ENCODE data around the gene GPATCH3.
"Not testable (repeated sequence)": the region's sequence is repeated elsewhere in the genome, so short reads cannot be mapped to it uniquely, and the experiment has no call there.

GPATCH3 gene

GRCh38 chr1:26889551-26890466, 10.5 kb downstream of the GPATCH3 start, which contains the start of gene GPN2:
Gene GPN2, minus strand, starts transcription at chr1:26890283. Its CDS starts 187 bp downstream, at chr1:26890096.
- Histone ChIP-seq H3K4me1 (ENCODE audit: control insufficient read depth, insufficient read depth, low read length) (peaks cover 4% of the 10 kb centered on the region; the same call in 1 of the 2 replicates), H3K9ac (ENCODE audit: low read depth, low read length) (peak within 1 kb of the TSS; percentile 87), H3K4me3 (ENCODE audit: low read depth, low read length) (peak within 1 kb of the TSS; percentile 87), H3K27ac (ENCODE audit: low read depth, low read length) (peak within 1 kb of the TSS; percentile 80), H3K36me3 (ENCODE audit: control insufficient read depth, insufficient read depth, low read length) (peaks cover 50% of the 10 kb centered on the region), H3K9me3 (ENCODE audit: control insufficient read depth, insufficient read depth, low read length) (no peaks in the 10 kb centered on the region), H3K27me3 (ENCODE audit: control insufficient read depth, insufficient read depth, low read length) (no peaks in the 10 kb centered on the region)

- H3K27me3 ChIP-seq (ENCODE audit: control insufficient read depth, insufficient read depth, low read length) = no peaks in the 10 kb centered on the region
- H3K4me3 ChIP-seq (ENCODE audit: low read depth, low read length) = no peak overlapping the region
- no peak overlapping the region for H3K9ac ChIP-seq (ENCODE audit: low read depth, low read length)
- H3K4me1 ChIP-seq (ENCODE audit: control insufficient read depth, insufficient read depth, low read length) = peaks cover 4% of the 10 kb centered on the region; the same call in 1 of the 2 replicates
- no peak overlapping the region for H3K27ac ChIP-seq (ENCODE audit: low read depth, low read length)
- H3K36me3 ChIP-seq (ENCODE audit: control insufficient read depth, insufficient read depth, low read length) = peaks cover 55% of the 10 kb centered on the region
- no peaks in the 10 kb centered on the region for H3K9me3 ChIP-seq (ENCODE audit: control insufficient read depth, insufficient read depth, low read length)
Measured at GRCh38 chr1:26888231-26888630, 12.0 kb downstream of the GPATCH3 start.

GRCh38 chr1:26887125-26887524, 13.1 kb downstream of the GPATCH3 start:
- Histone ChIP-seq H3K27me3 (ENCODE audit: control insufficient read depth, insufficient read depth, low read length) (no peaks in the 10 kb centered on the region), H3K4me3 (ENCODE audit: low read depth, low read length) (no peak overlapping the region), H3K9ac (ENCODE audit: low read depth, low read length) (no peak overlapping the region), H3K4me1 (ENCODE audit: control insufficient read depth, insufficient read depth, low read length) (peaks cover 4% of the 10 kb centered on the region; the same call in 1 of the 2 replicates), H3K36me3 (ENCODE audit: control insufficient read depth, insufficient read depth, low read length) (peaks cover 55% of the 10 kb centered on the region), H3K27ac (ENCODE audit: low read depth, low read length) (no peak overlapping the region), H3K9me3 (ENCODE audit: control insufficient read depth, insufficient read depth, low read length) (no peaks in the 10 kb centered on the region)

GRCh38 chr1:26882696-26883463, 17.4 kb downstream of the GPATCH3 start:
- peaks cover 76% of the 10 kb centered on the region for H3K36me3 ChIP-seq (ENCODE audit: control insufficient read depth, insufficient read depth, low read length)
- no peak overlapping the region for H3K4me3 ChIP-seq (ENCODE audit: low read depth, low read length)
- H3K9ac ChIP-seq (ENCODE audit: low read depth, low read length) = no peak overlapping the region
- no peaks in the 10 kb centered on the region for H3K4me1 ChIP-seq (ENCODE audit: control insufficient read depth, insufficient read depth, low read length)
- no peak overlapping the region for H3K27ac ChIP-seq (ENCODE audit: low read depth, low read length)
- no peaks in the 10 kb centered on the region for H3K9me3 ChIP-seq (ENCODE audit: control insufficient read depth, insufficient read depth, low read length)
- H3K27me3 ChIP-seq (ENCODE audit: control insufficient read depth, insufficient read depth, low read length) = no peaks in the 10 kb centered on the region

- H3K36me3 ChIP-seq (ENCODE audit: control insufficient read depth, insufficient read depth, low read length) = peaks cover 80% of the 10 kb centered on the region
- not testable (repeated sequence) for H3K9ac ChIP-seq (ENCODE audit: low read depth, low read length); H3K27me3 ChIP-seq (ENCODE audit: control insufficient read depth, insufficient read depth, low read length); H3K4me1 ChIP-seq (ENCODE audit: control insufficient read depth, insufficient read depth, low read length); H3K4me3 ChIP-seq (ENCODE audit: low read depth, low read length); H3K9me3 ChIP-seq (ENCODE audit: control insufficient read depth, insufficient read depth, low read length); H3K27ac ChIP-seq (ENCODE audit: low read depth, low read length)
Measured at GRCh38 chr1:26881611-26882010, 18.7 kb downstream of the GPATCH3 start.

GRCh38 chr1:26879793-26880192, 20.5 kb downstream of the GPATCH3 start:
- Histone ChIP-seq H3K36me3 (ENCODE audit: control insufficient read depth, insufficient read depth, low read length) (peaks cover 65% of the 10 kb centered on the region), H3K27me3 (ENCODE audit: control insufficient read depth, insufficient read depth, low read length) (no peaks in the 10 kb centered on the region), H3K4me3 (ENCODE audit: low read depth, low read length) (no peak overlapping the region), H3K9ac (ENCODE audit: low read depth, low read length) (no peak overlapping the region), H3K4me1 (ENCODE audit: control insufficient read depth, insufficient read depth, low read length) (no peaks in the 10 kb centered on the region), H3K9me3 (ENCODE audit: control insufficient read depth, insufficient read depth, low read length) (no peaks in the 10 kb centered on the region), H3K27ac (ENCODE audit: low read depth, low read length) (no peak overlapping the region)

GRCh38 chr1:26877326-26877725, 22.9 kb downstream of the GPATCH3 start:
- Histone ChIP-seq H3K9ac (ENCODE audit: low read depth, low read length) (no peak overlapping the region), H3K27me3 (ENCODE audit: control insufficient read depth, insufficient read depth, low read length) (no peaks in the 10 kb centered on the region), H3K9me3 (ENCODE audit: control insufficient read depth, insufficient read depth, low read length) (no peaks in the 10 kb centered on the region), H3K4me3 (ENCODE audit: low read depth, low read length) (no peak overlapping the region), H3K27ac (ENCODE audit: low read depth, low read length) (no peak overlapping the region), H3K36me3 (ENCODE audit: control insufficient read depth, insufficient read depth, low read length) (peaks cover 41% of the 10 kb centered on the region), H3K4me1 (ENCODE audit: control insufficient read depth, insufficient read depth, low read length) (no peaks in the 10 kb centered on the region)

GRCh38 chr1:26874896-26875295, 25.4 kb downstream of the GPATCH3 start:
- Histone ChIP-seq H3K27me3 (ENCODE audit: control insufficient read depth, insufficient read depth, low read length) (no peaks in the 10 kb centered on the region), H3K27ac (ENCODE audit: low read depth, low read length) (peak overlapping the region; percentile 37), H3K9ac (ENCODE audit: low read depth, low read length) (no peak overlapping the region), H3K9me3 (ENCODE audit: control insufficient read depth, insufficient read depth, low read length) (no peaks in the 10 kb centered on the region), H3K4me3 (ENCODE audit: low read depth, low read length) (no peak overlapping the region), H3K36me3 (ENCODE audit: control insufficient read depth, insufficient read depth, low read length) (peaks cover 18% of the 10 kb centered on the region), H3K4me1 (ENCODE audit: control insufficient read depth, insufficient read depth, low read length) (no peaks in the 10 kb centered on the region)

- not testable (repeated sequence) for H3K4me1 ChIP-seq (ENCODE audit: control insufficient read depth, insufficient read depth, low read length); H3K36me3 ChIP-seq (ENCODE audit: control insufficient read depth, insufficient read depth, low read length); H3K4me3 ChIP-seq (ENCODE audit: low read depth, low read length); H3K9me3 ChIP-seq (ENCODE audit: control insufficient read depth, insufficient read depth, low read length); H3K9ac ChIP-seq (ENCODE audit: low read depth, low read length); H3K27me3 ChIP-seq (ENCODE audit: control insufficient read depth, insufficient read depth, low read length); H3K27ac ChIP-seq (ENCODE audit: low read depth, low read length)
Measured at GRCh38 chr1:26873097-26873496, 27.2 kb downstream of the GPATCH3 start.

GRCh38 chr1:26864610-26865480, 35.4 kb downstream of the GPATCH3 start:
- Histone ChIP-seq H3K4me1 (ENCODE audit: control insufficient read depth, insufficient read depth, low read length) (peaks cover 3% of the 10 kb centered on the region), H3K27me3 (ENCODE audit: control insufficient read depth, insufficient read depth, low read length) (peaks cover 11% of the 10 kb centered on the region), H3K9me3 (ENCODE audit: control insufficient read depth, insufficient read depth, low read length) (no peaks in the 10 kb centered on the region), H3K9ac (ENCODE audit: low read depth, low read length) (peak overlapping the region; percentile 79), H3K4me3 (ENCODE audit: low read depth, low read length) (peak overlapping the region; percentile 92), H3K36me3 (ENCODE audit: control insufficient read depth, insufficient read depth, low read length) (no peaks in the 10 kb centered on the region), H3K27ac (ENCODE audit: low read depth, low read length) (peak overlapping the region; percentile 92)
